Ishikawa (cell line): ENCODE measurements around the gene GNL3.

ENCODE experiments used
- CREB1 ChIP-seq: IDR thresholded peaks from 2 replicates; pipeline ENCODE4 v1.6.1; 2012; ENCODE audit warnings: low read depth
- RAD21 ChIP-seq: IDR thresholded peaks from 2 replicates; pipeline ENCODE4 v1.6.1; 2012; ENCODE audit warnings: low read depth
- TAF1 ChIP-seq: IDR thresholded peaks from 2 replicates; pipeline ENCODE4 v1.6.1; 2012; ENCODE audit warnings: low read depth, mild to moderate bottlenecking
- YY1 ChIP-seq: IDR thresholded peaks from 2 replicates; pipeline ENCODE4 v1.6.1; 2012; ENCODE audit warnings: low read depth
- TF ChIP-seq, protein P1 (sequence below): IDR thresholded peaks from 2 replicates; pipeline ENCODE4 v1.6.1; 2012

DNA sequence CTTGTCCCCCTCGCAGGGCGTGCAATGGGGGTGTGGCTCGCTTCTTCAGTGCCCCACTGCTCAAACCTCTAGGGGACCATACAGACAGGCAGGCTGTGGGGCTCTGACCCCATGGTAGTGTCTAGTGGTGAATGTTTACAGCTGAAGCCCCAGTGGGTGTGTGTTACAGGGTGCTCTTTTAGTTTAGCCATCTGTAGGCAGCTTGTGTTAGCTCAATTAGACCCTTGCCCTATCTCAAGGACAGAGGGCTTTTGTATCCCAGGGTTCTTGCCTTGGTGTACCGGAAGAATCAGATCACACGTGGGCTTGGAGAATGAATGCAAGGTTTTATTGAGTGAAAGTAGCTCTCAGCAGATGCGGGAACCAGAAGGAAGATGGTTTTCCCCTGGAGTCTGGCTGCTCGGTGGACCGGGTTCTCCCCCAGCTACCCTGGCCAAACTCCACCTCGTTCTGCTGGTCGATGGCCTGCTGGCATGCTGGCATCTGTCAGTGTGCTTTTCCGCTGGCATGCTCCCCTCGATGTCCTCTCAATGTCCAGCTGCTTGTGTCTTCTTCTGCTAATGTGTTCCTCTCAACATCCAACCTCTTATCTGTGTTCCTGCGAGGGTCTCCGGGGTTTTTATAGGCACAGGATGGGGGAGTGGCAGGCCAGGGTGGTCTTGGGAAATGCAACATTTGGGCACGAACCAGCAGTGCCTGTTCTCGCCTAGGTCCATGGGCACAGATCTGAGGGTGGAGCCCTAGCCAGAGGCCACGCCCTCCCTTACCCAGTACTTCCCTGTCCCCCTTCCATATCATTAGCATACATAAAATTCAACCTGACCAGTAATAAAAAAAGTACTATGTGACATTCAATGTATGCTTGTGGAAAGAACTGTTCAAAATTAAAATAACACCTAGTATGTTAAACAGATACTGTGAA, 26.7 kb downstream of the GNL3 start:
- TF ChIP-seq TAF1 = no peak
- TF ChIP-seq, protein P1, sequence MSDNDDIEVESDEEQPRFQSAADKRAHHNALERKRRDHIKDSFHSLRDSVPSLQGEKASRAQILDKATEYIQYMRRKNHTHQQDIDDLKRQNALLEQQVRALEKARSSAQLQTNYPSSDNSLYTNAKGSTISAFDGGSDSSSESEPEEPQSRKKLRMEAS = no peak
- no peak for TF ChIP-seq RAD21
- no peak for TF ChIP-seq YY1
- no peak for TF ChIP-seq CREB1
